ENCODE measurements around the gene KIAA1191.
"Not testable (repeated sequence)": the region's sequence is repeated elsewhere in the genome, so short reads cannot be mapped to it uniquely, and the experiment has no call there.

The KIAA1191 gene

GRCh38 chr5:176361437-176362232 lies at the start of gene KIAA1191:
Gene KIAA1191, minus strand, starts transcription at chr5:176361764. Its CDS starts 2,256 bp downstream, at chr5:176359508.
- peak; percentile 79 to 90 for DNase-seq (ENCODE audit: low read depth in 1 of 2, low spot score in 1 of 2)

GRCh38 chr5:176410486-176411180 lies 49.1 kb upstream of the KIAA1191 start:
- no peak for DNase-seq (ENCODE audit: low read depth in 1 of 2, low spot score in 1 of 2)

- DNase-seq (ENCODE audit: low read depth in 1 of 2, low spot score in 1 of 2) = no peak
These were observed 48.2 kb upstream of the KIAA1191 start for GRCh38 chr5:176409765-176410164.

GRCh38 chr5:176408590-176408989 lies 47.0 kb upstream of the KIAA1191 start:
- no peak for DNase-seq (ENCODE audit: low read depth in 1 of 2, low spot score in 1 of 2)

GRCh38 chr5:176408252-176408573 lies 46.6 kb upstream of the KIAA1191 start:
- not testable (repeated sequence) for DNase-seq (ENCODE audit: low read depth in 1 of 2, low spot score in 1 of 2)

- no peak for DNase-seq (ENCODE audit: low read depth in 1 of 2, low spot score in 1 of 2)
These were observed 46.1 kb upstream of the KIAA1191 start for GRCh38 chr5:176407456-176408251.

GRCh38 chr5:176406436-176407052 lies 45.0 kb upstream of the KIAA1191 start:
- DNase-seq (ENCODE audit: low read depth in 1 of 2, low spot score in 1 of 2) = no peak

- DNase-seq (ENCODE audit: low read depth in 1 of 2, low spot score in 1 of 2) = no peak
These were observed 44.3 kb upstream of the KIAA1191 start for GRCh38 chr5:176405656-176406435.

GRCh38 chr5:176401281-176402205 lies 40.0 kb upstream of the KIAA1191 start:
- no peak for DNase-seq (ENCODE audit: low read depth in 1 of 2, low spot score in 1 of 2)

- DNase-seq (ENCODE audit: low read depth in 1 of 2, low spot score in 1 of 2) = no peak
These were observed 39.0 kb upstream of the KIAA1191 start for GRCh38 chr5:176400382-176401156.

- no peak for DNase-seq (ENCODE audit: low read depth in 1 of 2, low spot score in 1 of 2)
These were observed 36.3 kb upstream of the KIAA1191 start for GRCh38 chr5:176397736-176398420.

- DNase-seq (ENCODE audit: low read depth in 1 of 2, low spot score in 1 of 2) = no peak
These were observed 34.8 kb upstream of the KIAA1191 start for GRCh38 chr5:176396330-176396729.

GRCh38 chr5:176394881-176395675 lies 33.5 kb upstream of the KIAA1191 start:
- DNase-seq (ENCODE audit: low read depth in 1 of 2, low spot score in 1 of 2) = no peak

GRCh38 chr5:176394096-176394495 lies 32.5 kb upstream of the KIAA1191 start:
- DNase-seq (ENCODE audit: low read depth in 1 of 2, low spot score in 1 of 2) = no peak

- no peak for DNase-seq (ENCODE audit: low read depth in 1 of 2, low spot score in 1 of 2)
These were observed 31.0 kb upstream of the KIAA1191 start for GRCh38 chr5:176392526-176392925.

- DNase-seq (ENCODE audit: low read depth in 1 of 2, low spot score in 1 of 2) = no peak
These were observed 30.4 kb upstream of the KIAA1191 start for GRCh38 chr5:176391999-176392398.

GRCh38 chr5:176391479-176391878 lies 29.9 kb upstream of the KIAA1191 start:
- DNase-seq (ENCODE audit: low read depth in 1 of 2, low spot score in 1 of 2) = no peak
